ENCODE measurements around the gene ENPP6.

Gene ENPP6

DNA sequence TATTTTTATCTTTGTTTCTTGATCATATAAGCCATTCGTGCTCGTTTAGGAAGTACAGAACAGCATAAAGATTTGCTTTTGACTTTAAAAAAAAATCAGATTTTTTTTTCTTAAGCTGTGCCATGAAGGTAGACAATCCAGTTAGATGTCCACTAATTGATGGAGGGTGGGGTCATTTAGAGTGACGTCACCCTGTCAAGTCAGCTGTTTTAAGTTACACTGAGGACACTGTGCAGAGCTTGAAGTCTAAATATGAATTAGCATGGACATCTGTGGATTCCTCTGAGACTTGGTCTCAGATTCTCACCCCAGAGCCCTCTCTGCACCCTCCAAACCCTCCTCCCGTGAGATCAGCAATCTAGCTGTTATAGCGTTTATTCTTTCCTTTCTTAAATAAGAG lies 63.9 kb downstream of the ENPP6 start:
- H3K27ac ChIP-seq: no peak overlapping the region
- TF ChIP-seq, protein P1, sequence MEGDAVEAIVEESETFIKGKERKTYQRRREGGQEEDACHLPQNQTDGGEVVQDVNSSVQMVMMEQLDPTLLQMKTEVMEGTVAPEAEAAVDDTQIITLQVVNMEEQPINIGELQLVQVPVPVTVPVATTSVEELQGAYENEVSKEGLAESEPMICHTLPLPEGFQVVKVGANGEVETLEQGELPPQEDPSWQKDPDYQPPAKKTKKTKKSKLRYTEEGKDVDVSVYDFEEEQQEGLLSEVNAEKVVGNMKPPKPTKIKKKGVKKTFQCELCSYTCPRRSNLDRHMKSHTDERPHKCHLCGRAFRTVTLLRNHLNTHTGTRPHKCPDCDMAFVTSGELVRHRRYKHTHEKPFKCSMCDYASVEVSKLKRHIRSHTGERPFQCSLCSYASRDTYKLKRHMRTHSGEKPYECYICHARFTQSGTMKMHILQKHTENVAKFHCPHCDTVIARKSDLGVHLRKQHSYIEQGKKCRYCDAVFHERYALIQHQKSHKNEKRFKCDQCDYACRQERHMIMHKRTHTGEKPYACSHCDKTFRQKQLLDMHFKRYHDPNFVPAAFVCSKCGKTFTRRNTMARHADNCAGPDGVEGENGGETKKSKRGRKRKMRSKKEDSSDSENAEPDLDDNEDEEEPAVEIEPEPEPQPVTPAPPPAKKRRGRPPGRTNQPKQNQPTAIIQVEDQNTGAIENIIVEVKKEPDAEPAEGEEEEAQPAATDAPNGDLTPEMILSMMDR (IDR thresholded peaks at IDR 0.05): no peak
- no peak overlapping the region for H3K4me3 ChIP-seq (ENCODE audit: low read depth in 1 of 2, low read length in 1 of 2)
- H3K27me3 ChIP-seq: no peaks in the 10 kb centered on the region
- H3K9me3 ChIP-seq: no peaks in the 10 kb centered on the region
- peaks cover 53 to 69% of the 10 kb centered on the region in 2 experiments for H3K4me1 ChIP-seq (ENCODE audit: control insufficient read depth in 1 of 2, insufficient read depth in 1 of 2, low read depth in 1 of 2, low read length in 1 of 2)
- no peaks in the 10 kb centered on the region for H3K36me3 ChIP-seq

GRCh38 chr4:184151988-184152485 lies 65.6 kb downstream of the ENPP6 start:
- H3K36me3 ChIP-seq: no peaks in the 10 kb centered on the region
- no peak overlapping the region for H3K4me3 ChIP-seq (ENCODE audit: low read depth in 1 of 2, low read length in 1 of 2)
- no peak overlapping the region for H3K27ac ChIP-seq
- H3K9me3 ChIP-seq: no peaks in the 10 kb centered on the region
- H3K27me3 ChIP-seq: no peaks in the 10 kb centered on the region
- TF ChIP-seq, protein P1 (IDR thresholded peaks at IDR 0.05): no peak
- H3K4me1 ChIP-seq (ENCODE audit: control insufficient read depth in 1 of 2, insufficient read depth in 1 of 2, low read depth in 1 of 2, low read length in 1 of 2): peaks cover 69 to 78% of the 10 kb centered on the region in 2 experiments

DNA sequence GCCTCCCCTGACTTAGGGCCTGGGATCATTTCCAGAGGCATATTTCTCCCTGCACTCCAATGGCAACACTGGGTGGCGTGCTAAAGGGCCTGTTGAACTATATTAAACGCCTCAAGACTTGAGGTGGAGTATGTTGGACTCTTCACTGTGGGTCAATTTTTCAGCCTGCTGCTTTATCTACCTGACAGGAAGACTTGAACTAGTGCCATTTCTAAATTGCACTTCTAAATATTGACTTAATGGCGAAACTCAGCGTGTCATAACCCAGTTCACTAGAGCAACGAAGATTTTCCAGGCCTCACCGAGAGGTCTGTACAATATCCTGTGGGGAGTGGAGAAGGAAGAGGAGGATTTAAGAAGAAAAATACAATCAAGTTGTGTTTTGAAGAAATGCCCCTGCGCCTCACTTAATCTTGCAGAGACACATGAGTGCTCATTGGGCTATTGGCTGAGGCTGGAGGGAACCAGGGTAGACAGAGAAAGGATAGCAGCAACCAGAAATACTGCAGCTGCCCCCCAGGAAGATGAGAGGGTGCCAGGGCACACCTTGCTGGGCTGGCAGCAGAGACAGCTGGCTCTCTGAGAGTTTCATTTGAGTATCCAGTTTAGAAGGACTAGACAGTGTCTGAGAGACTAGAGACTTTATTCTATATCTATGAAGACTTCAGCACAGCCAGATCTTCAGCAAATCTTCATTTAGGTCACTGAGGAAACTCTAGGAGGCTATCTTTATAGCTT lies 67.4 kb downstream of the ENPP6 start:
- H3K9me3 ChIP-seq: no peaks in the 10 kb centered on the region
- no peaks in the 10 kb centered on the region for H3K36me3 ChIP-seq
- no peaks in the 10 kb centered on the region for H3K27me3 ChIP-seq
- peak overlapping the region; percentile 56 for H3K27ac ChIP-seq
- H3K4me1 ChIP-seq (ENCODE audit: control insufficient read depth in 1 of 2, insufficient read depth in 1 of 2, low read depth in 1 of 2, low read length in 1 of 2): peaks cover 60 to 68% of the 10 kb centered on the region in 2 experiments
- TF ChIP-seq, protein P1 (IDR thresholded peaks at IDR 0.05): no peak
- no peak overlapping the region for H3K4me3 ChIP-seq (ENCODE audit: low read depth in 1 of 2, low read length in 1 of 2)

- Histone ChIP-seq H3K27ac (peak overlapping the region; percentile 56), H3K9me3 (no peaks in the 10 kb centered on the region), H3K27me3 (no peaks in the 10 kb centered on the region), H3K4me1 (ENCODE audit: control insufficient read depth in 1 of 2, insufficient read depth in 1 of 2, low read depth in 1 of 2, low read length in 1 of 2) (peaks cover 58 to 60% of the 10 kb centered on the region in 2 experiments), H3K4me3 (ENCODE audit: low read depth in 1 of 2, low read length in 1 of 2) (no peak overlapping the region), H3K36me3 (no peaks in the 10 kb centered on the region)
- TF ChIP-seq, protein P1 (IDR thresholded peaks at IDR 0.05): no peak
Observed at GRCh38 chr4:184148738-184149637, 68.7 kb downstream of the ENPP6 start.

GRCh38 chr4:184147858-184148737 lies 69.6 kb downstream of the ENPP6 start:
- Histone ChIP-seq H3K9me3 (no peaks in the 10 kb centered on the region), H3K27me3 (no peaks in the 10 kb centered on the region), H3K4me3 (ENCODE audit: low read depth in 1 of 2, low read length in 1 of 2) (no peak overlapping the region), H3K36me3 (no peaks in the 10 kb centered on the region), H3K4me1 (ENCODE audit: control insufficient read depth in 1 of 2, insufficient read depth in 1 of 2, low read depth in 1 of 2, low read length in 1 of 2) (peaks cover 58 to 60% of the 10 kb centered on the region in 2 experiments), H3K27ac (peak overlapping the region; percentile 56)
- TF ChIP-seq, protein P1 (IDR thresholded peaks at IDR 0.05): no peak

All from neutrophil (primary cell).